ENCODE results near the gene MED27. TPM values are rescaled to one million over a fixed set of nuclear protein-coding genes. Genes with fewer than 3 reads are reported as not detected.

Gene MED27
- total RNA-seq, 1 experiment from 2014 or later = 30.4 TPM

- intact Hi-C loops (cut with micrococcal nuclease; ENCODE audit: unreplicated experiment) = no loop called here
- Mint-ChIP-seq H3K4me1 (ENCODE audit: low read depth, unreplicated experiment) (no peaks in the 10 kb centered on the region), H3K27ac (ENCODE audit: unreplicated experiment) (no peak overlapping the region), H3K9me3 (ENCODE audit: unreplicated experiment) (no peaks in the 10 kb centered on the region), H3K27me3 (ENCODE audit: insufficient read depth, unreplicated experiment) (no peaks in the 10 kb centered on the region), H3K4me3 (ENCODE audit: unreplicated experiment) (no peak overlapping the region), H3K36me3 (ENCODE audit: insufficient read depth, unreplicated experiment) (peaks cover 10% of the 10 kb centered on the region)
- no peaks in the 10 kb centered on the region for H3K9me3 ChIP-seq
- H3K27me3 ChIP-seq (replicated peaks; ENCODE audit: control insufficient read depth, insufficient read depth, low read length) = no peaks in the 10 kb centered on the region
- ChIA-PET CTCF (no interaction called here), POLR2A (no interaction called here)
- no peak for TF ChIP-seq CTCF (IDR thresholded peaks at IDR 0.05; ENCODE audit: insufficient read depth in 1 of 2, low read depth in 1 of 2, low read length in 1 of 2, severe bottlenecking in 1 of 2, unreplicated experiment in 1 of 2)
- H3K36me3 ChIP-seq (ENCODE audit: control insufficient read depth, insufficient read depth, low read length) = no peaks in the 10 kb centered on the region
- no peak overlapping the region for H3K4me3 ChIP-seq (ENCODE audit: low read depth, low read length)
- no TSS peak for BruUV-seq (replicated peaks)
- DNase-seq = no peak
- no peaks in the 10 kb centered on the region for H3K4me1 ChIP-seq
These were observed 198.7 kb downstream of the MED27 start for GRCh38 chr9:131880833-131881583.

DNA sequence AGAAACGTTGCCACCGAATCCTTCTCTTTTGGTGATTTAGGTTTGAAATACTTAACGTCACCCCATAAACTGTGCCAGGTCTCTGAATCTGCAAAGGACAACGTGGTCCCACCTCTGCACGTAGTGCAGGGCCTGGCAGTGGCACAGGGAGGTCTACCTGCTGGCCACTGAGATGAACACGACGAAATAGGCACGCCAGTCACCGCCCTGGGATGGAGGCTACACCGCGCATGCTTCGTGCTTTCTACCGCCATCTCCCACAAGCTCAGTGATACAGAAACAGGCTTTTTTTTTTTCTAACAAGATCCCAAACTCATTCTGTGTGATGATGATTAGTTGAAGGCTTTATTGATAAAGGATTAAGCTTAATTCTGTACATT lies 199.8 kb downstream of the MED27 start:
- no peaks in the 10 kb centered on the region for H3K4me1 Mint-ChIP-seq (ENCODE audit: low read depth, unreplicated experiment)
- Histone ChIP-seq H3K4me1 (no peaks in the 10 kb centered on the region), H3K27me3 (replicated peaks; ENCODE audit: control insufficient read depth, insufficient read depth, low read length) (no peaks in the 10 kb centered on the region), H3K9me3 (no peaks in the 10 kb centered on the region), H3K4me3 (ENCODE audit: low read depth, low read length) (no peak overlapping the region), H3K36me3 (ENCODE audit: control insufficient read depth, insufficient read depth, low read length) (no peaks in the 10 kb centered on the region)
- H3K27ac Mint-ChIP-seq (ENCODE audit: unreplicated experiment) = no peak overlapping the region
- DNase-seq = no peak
- CTCF ChIA-PET = no interaction called here
- BruUV-seq (replicated peaks) = no TSS peak
- no peaks in the 10 kb centered on the region for H3K27me3 Mint-ChIP-seq (ENCODE audit: insufficient read depth, unreplicated experiment)
- TF ChIP-seq CTCF (IDR thresholded peaks at IDR 0.05; ENCODE audit: insufficient read depth in 1 of 2, low read depth in 1 of 2, low read length in 1 of 2, severe bottlenecking in 1 of 2, unreplicated experiment in 1 of 2) = no peak
- no peak overlapping the region for H3K4me3 Mint-ChIP-seq (ENCODE audit: unreplicated experiment)
- H3K36me3 Mint-ChIP-seq (ENCODE audit: insufficient read depth, unreplicated experiment) = peaks cover 10% of the 10 kb centered on the region
- POLR2A ChIA-PET = no interaction called here
- intact Hi-C loops (cut with micrococcal nuclease; ENCODE audit: unreplicated experiment) = no loop called here
- H3K9me3 Mint-ChIP-seq (ENCODE audit: unreplicated experiment) = no peaks in the 10 kb centered on the region

DNA sequence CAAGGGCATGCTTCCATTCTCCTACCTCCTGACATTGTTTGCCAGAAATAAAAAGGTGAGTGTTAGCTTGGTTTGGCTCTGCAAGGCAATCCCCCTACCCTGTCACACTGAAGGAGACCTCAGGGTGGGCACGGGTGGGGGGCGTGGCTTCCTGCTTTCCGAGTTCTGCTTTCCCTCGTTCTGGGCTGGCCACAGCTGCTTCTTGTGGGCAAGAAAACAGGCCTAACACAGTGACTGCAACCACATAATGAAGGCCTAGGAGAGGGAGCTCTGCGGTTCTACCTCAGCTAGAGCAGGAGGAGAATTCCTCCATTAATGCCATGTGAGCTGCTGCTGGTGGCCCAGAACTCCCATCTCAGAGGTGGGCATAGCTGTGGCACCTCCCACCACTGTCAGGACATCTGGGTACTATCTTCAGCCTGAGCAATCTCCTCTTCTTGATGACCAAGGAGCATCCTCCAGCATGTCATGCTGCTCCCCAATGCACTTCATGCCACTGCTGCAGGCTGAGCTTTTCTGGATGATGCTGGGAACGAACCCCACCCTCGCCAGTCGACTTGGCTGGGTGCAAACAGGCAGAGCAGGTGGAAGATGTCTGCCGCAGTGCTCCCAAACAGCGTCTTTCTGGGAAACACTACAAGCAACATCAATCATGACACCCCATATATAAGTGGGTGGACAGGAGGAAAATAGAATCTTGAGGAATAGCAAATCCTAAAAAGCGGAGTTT lies 200.3 kb downstream of the MED27 start:
- no peaks in the 10 kb centered on the region for H3K4me1 ChIP-seq
- TF ChIP-seq CTCF (IDR thresholded peaks at IDR 0.05; ENCODE audit: insufficient read depth in 1 of 2, low read depth in 1 of 2, low read length in 1 of 2, severe bottlenecking in 1 of 2, unreplicated experiment in 1 of 2) = no peak
- POLR2A ChIA-PET = no interaction called here
- CTCF ChIA-PET = no interaction called here
- Mint-ChIP-seq H3K4me3 (ENCODE audit: unreplicated experiment) (no peak overlapping the region), H3K27me3 (ENCODE audit: insufficient read depth, unreplicated experiment) (no peaks in the 10 kb centered on the region), H3K27ac (ENCODE audit: unreplicated experiment) (no peak overlapping the region), H3K4me1 (ENCODE audit: low read depth, unreplicated experiment) (no peaks in the 10 kb centered on the region), H3K36me3 (ENCODE audit: insufficient read depth, unreplicated experiment) (peaks cover 10% of the 10 kb centered on the region), H3K9me3 (ENCODE audit: unreplicated experiment) (no peaks in the 10 kb centered on the region)
- no peaks in the 10 kb centered on the region for H3K9me3 ChIP-seq
- intact Hi-C loops (cut with micrococcal nuclease; ENCODE audit: unreplicated experiment) = no loop called here
- no peak for DNase-seq
- H3K4me3 ChIP-seq (ENCODE audit: low read depth, low read length) = no peak overlapping the region
- no TSS peak for BruUV-seq (replicated peaks)
- H3K27me3 ChIP-seq (replicated peaks; ENCODE audit: control insufficient read depth, insufficient read depth, low read length) = no peaks in the 10 kb centered on the region
- no peaks in the 10 kb centered on the region for H3K36me3 ChIP-seq (ENCODE audit: control insufficient read depth, insufficient read depth, low read length)
